AML-193 (cell line): ENCODE measurements around the gene SLC35F4.

Experiments used
- DNase-seq, 2 experiments: peaks; one replicate each; lab custom pipeline; 2025; lab: John Stamatoyannopoulos, UW

The SLC35F4 gene

DNA sequence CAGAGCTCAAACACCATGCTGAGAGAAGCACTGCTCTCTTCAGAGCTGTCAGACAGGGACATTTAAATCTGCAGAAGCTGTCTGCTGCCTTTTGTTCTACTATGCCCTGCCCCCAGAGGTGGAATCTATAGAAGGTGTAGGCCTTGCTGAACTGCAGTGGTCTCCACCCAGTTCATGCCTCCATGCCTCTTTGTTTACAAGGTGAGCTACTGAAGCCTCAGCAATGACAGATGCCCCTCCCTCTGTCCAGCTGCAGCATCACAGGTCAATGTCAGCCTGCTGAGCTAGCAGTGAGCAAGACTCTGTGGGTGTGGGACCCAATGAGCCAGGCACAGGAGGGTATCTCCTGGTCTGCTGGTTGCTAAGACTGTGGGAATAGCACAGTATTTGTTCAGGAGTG lies 346.8 kb downstream of the SLC35F4 start:
- DNase-seq: no peak
